Stimulated activated naive CD8-positive, alpha-beta T cell treated with anti-CD3 and anti-CD28 coated beads, Interleukin-15, amount 100 ng/mL, for 72 hours (primary cell): ENCODE data around the gene C2orf81.
"Not testable (repeated sequence)": the region's sequence is repeated elsewhere in the genome, so short reads cannot be mapped to it uniquely, and the experiment has no call there.

Source experiments
- ATAC-seq: fragments of 150-1000 bp; cut with Tn5 transposase; 2 replicates; pipeline ENCODE4 v1.10.0; 2021; ENCODE audit warnings: mild to moderate bottlenecking, moderate library complexity
- DNase-seq, 2 donors: peaks; one replicate each; pipeline ENCODE4 v3.0.0; 2021 to 2022
- H3K27ac Mint-ChIP-seq, 2 donors: one replicate each; pipeline ENCODE4 v1.8.0; 2022; ENCODE audit warnings: mild to moderate bottlenecking in 2 of 2, mixed read lengths in 2 of 2, moderate library complexity in 2 of 2
- H3K27me3 Mint-ChIP-seq: one replicate; pipeline ENCODE4 v1.8.0; 2022; ENCODE audit warnings: mixed read lengths
- H3K4me1 Mint-ChIP-seq: one replicate; pipeline ENCODE4 v1.8.0; 2022; ENCODE audit warnings: mild to moderate bottlenecking, mixed read lengths
- H3K4me3 Mint-ChIP-seq, 2 donors: one replicate each; pipeline ENCODE4 v1.8.0; 2022; ENCODE audit warnings: mild to moderate bottlenecking in 2 of 2, mixed read lengths in 2 of 2, moderate library complexity in 1 of 2
- H3K9me3 Mint-ChIP-seq, 2 donors: one replicate each; pipeline ENCODE4 v1.8.0; 2022; ENCODE audit warnings: mixed read lengths in 2 of 2

C2orf81 gene

GRCh38 chr2:74436111-74436805 lies 14.8 kb upstream of the C2orf81 start:
- ATAC-seq: no peak
- Mint-ChIP-seq H3K27me3 (peaks cover 36% of the 10 kb centered on the region), H3K4me3 (no peak overlapping the region), H3K9me3 (no peaks in the 10 kb centered on the region), H3K27ac (no peak overlapping the region), H3K4me1 (peaks cover 17% of the 10 kb centered on the region)
- DNase-seq: no peak

GRCh38 chr2:74430502-74430901 lies 9.1 kb upstream of the C2orf81 start:
- no peaks in the 10 kb centered on the region for H3K4me1 Mint-ChIP-seq
- peak overlapping the region in 1 of 2 donors; percentile 38 for H3K27ac Mint-ChIP-seq
- H3K27me3 Mint-ChIP-seq: no peaks in the 10 kb centered on the region
- no peak overlapping the region for H3K4me3 Mint-ChIP-seq
- DNase-seq: no peak
- H3K9me3 Mint-ChIP-seq: no peaks in the 10 kb centered on the region
- ATAC-seq: peak; percentile 8

GRCh38 chr2:74429487-74430451 lies 8.3 kb upstream of the C2orf81 start:
- H3K27ac Mint-ChIP-seq: peak overlapping the region in 1 of 2 donors; percentile 38
- DNase-seq (no peak), ATAC-seq (peak; percentile 19)
- no peaks in the 10 kb centered on the region for H3K27me3 Mint-ChIP-seq
- no peaks in the 10 kb centered on the region for H3K9me3 Mint-ChIP-seq
- no peak overlapping the region for H3K4me3 Mint-ChIP-seq
- no peaks in the 10 kb centered on the region for H3K4me1 Mint-ChIP-seq

- H3K27me3 Mint-ChIP-seq: no peaks in the 10 kb centered on the region
- ATAC-seq: no peak
- peaks cover under 1% of the 10 kb centered on the region for H3K4me1 Mint-ChIP-seq
- no peaks in the 10 kb centered on the region for H3K9me3 Mint-ChIP-seq
- H3K4me3 Mint-ChIP-seq: no peak overlapping the region
- no peak for DNase-seq
- H3K27ac Mint-ChIP-seq: peak overlapping the region in 1 of 2 donors; percentile 0
Measured at GRCh38 chr2:74428675-74429074, 7.3 kb upstream of the C2orf81 start.

DNA sequence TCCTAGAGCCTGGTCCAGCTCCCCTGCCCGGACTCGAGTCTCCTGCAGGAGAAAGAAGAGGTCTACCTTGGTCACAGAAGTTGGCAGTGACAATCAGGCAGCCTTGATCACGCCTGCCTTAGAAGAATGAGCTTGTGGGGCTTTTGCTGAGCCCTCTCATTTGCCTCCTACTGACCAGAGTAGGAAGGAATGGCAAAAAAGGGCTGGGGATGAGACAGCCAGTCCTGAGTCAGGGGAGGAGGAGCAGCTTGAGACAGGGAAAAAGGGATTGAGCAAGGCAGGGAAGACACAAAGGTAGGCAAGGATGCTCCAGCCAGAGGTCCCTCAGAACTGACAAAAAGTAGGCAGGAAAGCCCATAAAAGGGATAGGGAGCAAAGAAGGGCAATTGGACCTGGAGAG lies 6.1 kb upstream of the C2orf81 start:
- H3K27ac Mint-ChIP-seq: peak overlapping the region in 1 of 2 donors; percentile 1
- H3K4me1 Mint-ChIP-seq: peaks cover 12% of the 10 kb centered on the region
- H3K4me3 Mint-ChIP-seq: no peak overlapping the region
- no peak for ATAC-seq
- no peaks in the 10 kb centered on the region for H3K27me3 Mint-ChIP-seq
- no peak for DNase-seq
- H3K9me3 Mint-ChIP-seq: no peaks in the 10 kb centered on the region

- no peak for ATAC-seq
- peak overlapping the region in 1 of 2 donors; percentile 24 for H3K27ac Mint-ChIP-seq
- H3K27me3 Mint-ChIP-seq: no peaks in the 10 kb centered on the region
- H3K4me3 Mint-ChIP-seq: no peak overlapping the region
- H3K4me1 Mint-ChIP-seq: peaks cover 19% of the 10 kb centered on the region
- no peak for DNase-seq
- H3K9me3 Mint-ChIP-seq: no peaks in the 10 kb centered on the region
Measured at GRCh38 chr2:74426181-74426758, 4.9 kb upstream of the C2orf81 start.

DNA sequence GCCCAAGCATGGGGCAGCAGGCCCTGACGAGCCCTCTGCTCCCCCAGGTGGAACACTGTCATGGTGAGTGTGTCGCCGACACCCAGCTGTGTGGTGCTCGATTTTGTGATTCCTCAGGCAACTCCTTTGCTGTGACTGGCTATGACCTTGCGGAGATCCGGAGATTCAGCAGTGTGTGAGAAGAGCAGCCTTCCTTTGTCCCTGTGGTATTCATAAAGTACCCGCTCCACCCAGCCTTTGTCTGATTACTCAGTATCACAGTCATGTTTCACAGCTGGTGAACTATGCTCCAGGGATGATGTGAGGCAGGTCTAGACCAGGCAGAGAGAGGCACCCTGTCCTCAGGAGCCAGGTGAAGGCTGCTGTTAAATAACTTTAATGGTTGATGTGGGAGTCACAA lies 4.1 kb upstream of the C2orf81 start:
- ATAC-seq: no peak
- H3K4me3 Mint-ChIP-seq: no peak overlapping the region

GRCh38 chr2:74424995-74425406 lies 3.6 kb upstream of the C2orf81 start:
- Mint-ChIP-seq H3K27me3 (no peaks in the 10 kb centered on the region), H3K9me3 (no peaks in the 10 kb centered on the region), H3K27ac (no peak overlapping the region), H3K4me1 (peaks cover 30% of the 10 kb centered on the region), H3K4me3 (no peak overlapping the region)
- ATAC-seq (no peak), DNase-seq (no peak)

More for the DNA sequence above, 4.1 kb upstream of the C2orf81 start:
- no peak for DNase-seq
- Mint-ChIP-seq H3K9me3 (no peaks in the 10 kb centered on the region), H3K4me1 (peaks cover 25% of the 10 kb centered on the region), H3K27me3 (no peaks in the 10 kb centered on the region), H3K27ac (peak overlapping the region; percentile 36 to 43)

DNA sequence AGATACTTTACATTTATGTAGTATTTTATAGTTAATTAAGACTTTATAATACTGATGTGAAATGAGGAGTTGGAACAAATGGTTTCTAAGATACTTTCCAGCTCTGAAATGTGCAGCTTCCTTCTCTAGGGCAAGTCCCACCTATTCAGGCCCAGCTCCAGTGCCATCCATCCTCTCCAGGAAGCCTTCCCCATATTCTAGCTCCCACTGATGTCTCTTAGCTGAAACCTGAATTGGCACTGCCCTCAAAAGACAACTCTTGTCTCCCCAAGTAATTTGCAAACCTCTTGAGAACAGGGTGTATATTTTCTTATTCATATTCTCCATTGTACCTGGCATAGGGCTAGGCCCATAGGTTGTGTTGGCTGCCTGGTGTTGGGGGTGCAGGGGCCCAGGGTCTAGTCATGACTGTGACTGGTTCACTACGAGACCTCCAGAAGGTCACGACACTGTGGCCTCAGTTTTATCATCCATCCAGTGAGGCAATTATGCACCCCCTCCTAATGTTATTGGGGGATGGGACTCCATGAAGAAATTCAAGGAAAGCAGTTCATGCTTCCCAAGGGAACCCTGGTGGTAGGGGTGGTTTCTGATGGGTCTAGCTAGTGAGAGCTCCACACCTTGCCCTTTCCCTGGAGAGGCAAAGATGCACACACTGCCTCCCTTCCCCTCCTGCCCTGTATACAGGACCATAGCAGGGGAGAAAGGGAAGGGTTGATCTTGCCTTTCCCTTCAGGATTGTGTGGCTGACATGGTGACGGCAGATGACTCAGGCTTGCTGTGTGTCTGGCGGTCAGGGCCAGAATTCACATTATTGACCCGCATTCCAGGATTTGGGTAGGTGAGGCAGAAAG lies 2.9 kb upstream of the C2orf81 start:
- H3K4me3 Mint-ChIP-seq: no peak overlapping the region
- H3K4me1 Mint-ChIP-seq: peaks cover 35% of the 10 kb centered on the region
- no peak for ATAC-seq
- no peaks in the 10 kb centered on the region for H3K27me3 Mint-ChIP-seq
- DNase-seq: no peak
- H3K9me3 Mint-ChIP-seq: no peaks in the 10 kb centered on the region
- no peak overlapping the region for H3K27ac Mint-ChIP-seq

DNA sequence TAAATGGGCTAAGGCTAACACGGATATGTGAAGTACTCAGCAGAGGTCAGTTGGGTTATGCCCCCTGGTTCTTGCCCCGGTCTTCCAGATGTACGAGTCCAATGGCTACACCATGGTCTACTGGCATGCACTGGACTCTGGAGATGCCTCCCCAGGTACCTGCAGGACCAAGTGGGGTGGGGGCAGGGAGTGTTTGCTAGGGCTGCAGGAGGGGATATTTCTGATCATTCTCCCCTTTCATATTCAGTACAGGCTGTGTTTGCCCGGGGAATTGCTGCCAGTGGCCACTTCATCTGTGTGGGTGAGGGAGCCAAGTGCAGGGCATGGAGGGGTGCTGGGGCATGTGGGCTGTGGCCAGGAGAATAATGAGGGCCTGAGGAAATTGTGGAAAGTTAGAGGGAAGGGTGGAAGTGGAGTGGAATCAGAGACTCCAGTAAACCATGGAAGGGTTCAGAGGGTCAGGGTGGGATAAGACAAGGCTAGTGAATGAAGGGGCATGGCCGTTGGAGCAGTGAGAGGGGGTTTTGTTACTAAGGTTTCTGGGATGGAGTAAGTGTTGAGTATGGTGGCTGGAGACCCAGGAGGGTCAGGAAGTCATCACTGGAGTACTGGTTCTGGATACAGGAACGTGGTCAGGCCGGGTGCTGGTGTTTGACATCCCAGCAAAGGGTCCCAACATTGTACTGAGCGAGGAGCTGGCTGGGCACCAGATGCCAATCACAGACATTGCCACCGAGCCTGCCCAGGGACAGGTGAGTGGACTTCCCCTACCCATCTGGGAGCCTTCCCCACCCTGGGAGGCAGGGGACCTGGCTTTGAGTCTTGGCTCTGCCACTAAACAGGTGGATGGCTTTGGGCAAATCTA lies 2.0 kb upstream of the C2orf81 start:
- Mint-ChIP-seq H3K4me3 (peak overlapping the region; percentile 98 to 100), H3K4me1 (peaks cover 35% of the 10 kb centered on the region), H3K9me3 (no peaks in the 10 kb centered on the region), H3K27me3 (no peaks in the 10 kb centered on the region), H3K27ac (no peak overlapping the region)
- ATAC-seq (no peak), DNase-seq (no peak)

DNA sequence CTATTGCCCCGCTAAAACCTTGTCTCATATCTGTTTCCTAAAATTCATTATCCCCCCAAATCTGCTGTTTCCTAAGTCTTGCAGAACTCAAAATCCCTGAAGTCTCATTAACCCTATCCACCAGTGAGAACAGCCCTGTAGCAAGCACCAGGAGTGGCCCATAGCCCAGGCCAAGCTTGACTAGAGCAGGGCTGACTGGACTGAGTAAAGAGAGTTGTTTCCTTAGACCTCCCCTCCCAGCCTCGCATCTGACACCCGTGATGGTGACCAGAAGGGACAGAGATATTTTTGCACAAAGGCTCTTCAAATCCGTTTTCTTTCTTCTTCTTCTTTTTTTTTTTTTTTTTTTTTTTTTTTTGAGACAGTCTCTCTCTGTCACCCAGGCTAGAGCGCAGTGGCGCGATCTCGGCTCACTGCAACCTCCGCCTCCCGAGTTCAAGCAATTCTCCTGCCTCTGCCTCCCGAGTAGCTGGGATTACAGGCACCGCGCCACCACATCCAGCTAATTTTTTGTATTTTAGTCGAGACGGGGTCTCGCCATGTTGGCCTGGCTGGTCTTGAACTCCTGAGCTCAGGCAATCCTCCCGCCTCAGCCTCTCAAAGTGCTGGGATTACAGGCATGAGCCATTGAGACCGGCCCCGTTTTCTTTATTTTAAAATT lies 846 bp downstream of the C2orf81 start:
- H3K4me3 Mint-ChIP-seq: peak overlapping the region; percentile 98 to 100
- not testable (repeated sequence) for H3K27me3 Mint-ChIP-seq, DNase-seq, ATAC-seq, H3K9me3 Mint-ChIP-seq
- peak overlapping the region; percentile 85 to 100 for H3K27ac Mint-ChIP-seq
- peaks cover 50% of the 10 kb centered on the region for H3K4me1 Mint-ChIP-seq

DNA sequence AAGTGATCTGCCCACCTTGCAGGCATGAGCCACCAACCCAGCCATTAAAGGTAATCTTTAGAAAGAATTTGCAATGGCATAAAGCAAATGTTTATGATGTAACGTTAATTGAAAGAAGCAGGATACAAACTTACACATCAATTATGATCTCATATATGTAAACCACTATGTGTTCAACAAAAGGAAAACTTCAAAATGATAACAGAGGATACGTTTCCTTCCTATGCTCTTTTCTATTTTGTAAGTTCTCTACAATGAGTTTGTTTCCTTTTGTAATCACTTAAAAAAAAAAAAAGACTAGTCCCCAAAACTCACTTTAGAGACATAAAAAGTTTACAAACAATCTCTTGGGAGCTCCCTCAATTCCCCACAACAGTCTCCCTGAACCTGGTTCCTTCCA lies 1.4 kb downstream of the C2orf81 start:
- H3K27ac Mint-ChIP-seq: peak overlapping the region in 1 of 2 donors; percentile 28
- H3K27me3 Mint-ChIP-seq: no peaks in the 10 kb centered on the region
- DNase-seq (no peak), ATAC-seq (no peak)
- H3K9me3 Mint-ChIP-seq: no peaks in the 10 kb centered on the region
- peaks cover 55% of the 10 kb centered on the region for H3K4me1 Mint-ChIP-seq
- H3K4me3 Mint-ChIP-seq: peak overlapping the region; percentile 11 to 16

DNA sequence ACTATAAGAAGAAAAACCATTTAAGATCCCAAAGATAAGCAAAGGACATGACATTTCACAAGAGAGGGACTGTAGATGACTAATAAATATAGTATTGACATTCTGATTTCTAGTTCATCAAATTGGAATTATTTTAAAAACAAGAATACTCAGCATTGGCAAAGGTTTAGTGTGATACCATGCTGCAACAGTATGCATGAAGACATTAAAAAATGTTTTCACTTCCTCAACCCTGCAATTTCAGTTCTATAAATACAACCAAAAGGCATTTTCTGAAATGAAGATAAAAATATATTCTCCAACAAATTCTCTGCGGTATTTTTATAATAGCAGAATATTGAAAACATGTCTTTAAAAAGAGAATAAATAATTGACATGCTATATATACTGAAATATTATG lies 2.1 kb downstream of the C2orf81 start:
- Mint-ChIP-seq H3K9me3 (no peaks in the 10 kb centered on the region), H3K27ac (no peak overlapping the region), H3K27me3 (peaks cover 4% of the 10 kb centered on the region), H3K4me3 (no peak overlapping the region), H3K4me1 (peaks cover 61% of the 10 kb centered on the region)
- no peak for ATAC-seq
- no peak for DNase-seq

DNA sequence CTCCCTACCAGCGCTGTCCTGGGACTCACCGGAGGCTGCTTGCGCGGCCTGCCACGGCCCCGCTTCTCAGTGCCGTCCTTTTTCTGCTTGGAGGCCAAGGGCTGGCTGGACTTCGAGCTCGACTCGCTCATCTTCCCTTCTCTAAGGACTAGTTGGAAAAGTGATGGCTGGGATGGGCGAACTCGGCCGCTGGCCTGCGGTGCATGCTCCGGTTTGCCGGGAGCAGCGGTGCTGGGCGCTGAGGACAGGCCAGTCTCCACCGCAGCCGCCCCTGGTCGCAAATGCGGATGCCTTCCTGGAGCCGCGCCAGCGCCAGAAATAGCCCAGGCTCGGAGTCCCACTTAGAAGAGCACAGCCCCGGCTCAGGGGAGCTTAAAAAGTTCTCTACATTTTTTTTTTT lies 3.1 kb downstream of the C2orf81 start:
- Mint-ChIP-seq H3K27ac (no peak overlapping the region), H3K27me3 (peaks cover 15% of the 10 kb centered on the region), H3K4me1 (peaks cover 66% of the 10 kb centered on the region), H3K9me3 (no peaks in the 10 kb centered on the region), H3K4me3 (no peak overlapping the region)
- no peak for ATAC-seq
- DNase-seq: no peak
